ENCODE measurements around the gene SMC2. TPM values are rescaled to one million over a fixed set of nuclear protein-coding genes. Genes with fewer than 3 reads are reported as not detected.
A peak's percentile ranks its signal among the peaks of the same experiment; 100 is the strongest.

Gene SMC2
- total RNA-seq (10 to 100 TPM in 3 of 9 donors, 1 to 10 TPM in 6; 4.3 to 17.7 (median 7.6) TPM), polyA plus RNA-seq (1 to 10 TPM; 1.1 to 7.6 (median 1.9) TPM)
- long read RNA-seq, donor 1, partial matches to known transcripts, result 10 of 10 reads
- long read RNA-seq, donor 1, other reads (novel, unspliced or antisense), result 0 of 10 reads
- long read RNA-seq, donor 2, result 0 reads
- long read RNA-seq, donor 3, result 0 reads
- long read RNA-seq, donor 4, partial matches to known transcripts, result 8 of 11 reads
- long read RNA-seq, donor 4, other reads (novel, unspliced or antisense), result 3 of 11 reads
- long read RNA-seq, donor 5, full-length matches to known transcripts, result 2 of 4 reads
- long read RNA-seq, donor 5, partial matches to known transcripts, result 0 of 4 reads
- long read RNA-seq, donor 5, other reads (novel, unspliced or antisense), result 2 of 4 reads
- long read RNA-seq, donor 6, partial matches to known transcripts, result 8 of 12 reads
- long read RNA-seq, donor 6, other reads (novel, unspliced or antisense), result 4 of 12 reads
- long read RNA-seq, donor 7, result 0 reads
- long read RNA-seq, donor 8, partial matches to known transcripts, result 5 of 5 reads
- long read RNA-seq, donor 8, other reads (novel, unspliced or antisense), result 0 of 5 reads
- long read RNA-seq, donor 9, partial matches to known transcripts, result 5 of 5 reads
- long read RNA-seq, donor 9, other reads (novel, unspliced or antisense), result 0 of 5 reads
- long read RNA-seq, donor 10, result 0 reads

- Histone ChIP-seq H3K4me1 (replicated peaks in 1 of 2) (peaks cover 7% of the 10 kb centered on the region in 2 donors), H3K27ac (peak within 1 kb of the TSS; percentile 66 to 100 (median 97)), H3K27me3 (no peaks in the 10 kb centered on the region), H3K4me3 (peak within 1 kb of the TSS; percentile 5 to 94 (median 39)), H3K36me3 (replicated peaks in 1 of 2) (no peaks in the 10 kb centered on the region), H3K9me3 (replicated peaks in 1 of 3) (no peaks in the 10 kb centered on the region)
- intact Hi-C loops (cut with DNase I), result no loop called here
- DNase-seq, result peak; percentile 91 to 94 (median 92)
- WGBS, 4 donors, result 0 to 1% (median 0%) methylated on average over 41 to 58 of the region's 58 CpGs
- TF ChIP-seq POLR2A (IDR thresholded peaks at IDR 0.05), result peak; percentile 82 to 90
- no peak for TF ChIP-seq CTCF (IDR thresholded peaks at IDR 0.05)
Measured at GRCh38 chr9:104093647-104094533, at the start of gene SMC2. Gene SMC2 (plus strand): TSS chr9:104094309. CDS start chr9:104095385, 1,076 bp downstream.

- intact Hi-C loops (cut with DNase I), result no loop called here
- DNase-seq, result no peak
- Histone ChIP-seq H3K9me3 (replicated peaks in 1 of 3) (no peaks in the 10 kb centered on the region), H3K27me3 (no peaks in the 10 kb centered on the region), H3K4me1 (replicated peaks in 1 of 2) (no peaks in the 10 kb centered on the region), H3K4me3 (no peak overlapping the region), H3K27ac (no peak overlapping the region), H3K36me3 (replicated peaks in 1 of 2) (no peaks in the 10 kb centered on the region)
- WGBS, 4 donors, result 78 to 87% (median 81%) methylated on average over 1 of the region's 1 CpG
- TF ChIP-seq CTCF (IDR thresholded peaks at IDR 0.05), result no peak
- TF ChIP-seq POLR2A (IDR thresholded peaks at IDR 0.05), result no peak
Measured at GRCh38 chr9:104068546-104068945, 25.6 kb upstream of the SMC2 start.

- Histone ChIP-seq H3K4me1 (replicated peaks in 1 of 2) (no peaks in the 10 kb centered on the region), H3K9me3 (replicated peaks in 1 of 3) (no peaks in the 10 kb centered on the region), H3K27ac (no peak overlapping the region), H3K36me3 (replicated peaks in 1 of 2) (no peaks in the 10 kb centered on the region), H3K4me3 (no peak overlapping the region), H3K27me3 (no peaks in the 10 kb centered on the region)
- intact Hi-C loops (cut with DNase I), result no loop called here
- 93 to 100% (median 94%) methylated on average over 1 of the region's 1 CpG for WGBS, 4 donors
- DNase-seq, result no peak
- TF ChIP-seq CTCF (IDR thresholded peaks at IDR 0.05), result no peak
- no peak for TF ChIP-seq POLR2A (IDR thresholded peaks at IDR 0.05)
Measured at GRCh38 chr9:104069288-104069687, 24.8 kb upstream of the SMC2 start.

- Histone ChIP-seq H3K27me3 (no peaks in the 10 kb centered on the region), H3K4me3 (no peak overlapping the region), H3K9me3 (replicated peaks in 1 of 3) (no peaks in the 10 kb centered on the region), H3K4me1 (replicated peaks in 1 of 2) (no peaks in the 10 kb centered on the region), H3K36me3 (replicated peaks in 1 of 2) (no peaks in the 10 kb centered on the region), H3K27ac (no peak overlapping the region)
- WGBS, 4 donors, result 80 to 88% (median 84%) methylated on average over 1 of the region's 1 CpG
- intact Hi-C loops (cut with DNase I), result no loop called here
- no peak for DNase-seq
- no peak for TF ChIP-seq CTCF (IDR thresholded peaks at IDR 0.05)
- no peak for TF ChIP-seq POLR2A (IDR thresholded peaks at IDR 0.05)
Measured at GRCh38 chr9:104071589-104071988, 22.5 kb upstream of the SMC2 start.
